SK-N-DZ (cell line): Measurements from ENCODE around the gene AIP. TPM values are rescaled to one million over a fixed set of nuclear protein-coding genes. Genes with fewer than 3 reads are reported as not detected.

Experiments
- DNase-seq: peaks from one replicate; pipeline ENCODE4 v3.0.0-alpha.2; 2015; ENCODE audit warnings: low spot score
- polyA plus RNA-seq, 2 experiments: library from polyadenylated mRNA; depleted of rRNA; stranded (reverse); fragments of >200 nt; gene quantifications; 2 replicates each; pipeline ENCODE4 v1.2.3, GENCODE V29; 2014

AIP gene
- polyA plus RNA-seq (2014; cell fraction: cytosol; rRNA removed), result 129 and 147 TPM in 2 replicates
- 65.6 and 94.1 TPM in 2 replicates for polyA plus RNA-seq (2014; cell fraction: nucleus; rRNA removed)

GRCh38 chr11:67482827-67483798 lies at the start of gene AIP:
Gene AIP (plus strand): TSS chr11:67483026. CDS start chr11:67483159, 133 bp downstream.
- peak; percentile 99 for DNase-seq

GRCh38 chr11:67433536-67434394 lies 49.1 kb upstream of the AIP start:
- no peak for DNase-seq

GRCh38 chr11:67434395-67434881 lies 48.4 kb upstream of the AIP start:
- no peak for DNase-seq

- no peak for DNase-seq
Observed at GRCh38 chr11:67435031-67435726, 47.6 kb upstream of the AIP start.

GRCh38 chr11:67435727-67436458 lies 46.9 kb upstream of the AIP start:
- DNase-seq, result no peak

- peak; percentile 72 for DNase-seq
Observed at GRCh38 chr11:67436459-67437081, 46.3 kb upstream of the AIP start.

GRCh38 chr11:67437082-67437808 lies 45.6 kb upstream of the AIP start, which contains the start of gene PTPRCAP:
Gene PTPRCAP (minus strand): TSS chr11:67437682. CDS start chr11:67437619, 63 bp downstream.
- DNase-seq, result no peak

- DNase-seq, result no peak
Observed at GRCh38 chr11:67437809-67438157, 45.0 kb upstream of the AIP start.

GRCh38 chr11:67438158-67438902 lies 44.5 kb upstream of the AIP start:
- DNase-seq, result no peak

- DNase-seq, result no peak
Observed at GRCh38 chr11:67439321-67440228, 43.3 kb upstream of the AIP start.

- no peak for DNase-seq
Observed at GRCh38 chr11:67440229-67441097, 42.4 kb upstream of the AIP start.

GRCh38 chr11:67441098-67441563 lies 41.7 kb upstream of the AIP start:
- DNase-seq, result no peak

GRCh38 chr11:67441731-67442351 lies 41.0 kb upstream of the AIP start:
- DNase-seq, result no peak

- DNase-seq, result no peak
Observed at GRCh38 chr11:67442504-67443404, 40.1 kb upstream of the AIP start.

- no peak for DNase-seq
Observed at GRCh38 chr11:67445515-67445914, 37.3 kb upstream of the AIP start.
